ENCODE results near the gene BTBD16.

BTBD16 gene

DNA sequence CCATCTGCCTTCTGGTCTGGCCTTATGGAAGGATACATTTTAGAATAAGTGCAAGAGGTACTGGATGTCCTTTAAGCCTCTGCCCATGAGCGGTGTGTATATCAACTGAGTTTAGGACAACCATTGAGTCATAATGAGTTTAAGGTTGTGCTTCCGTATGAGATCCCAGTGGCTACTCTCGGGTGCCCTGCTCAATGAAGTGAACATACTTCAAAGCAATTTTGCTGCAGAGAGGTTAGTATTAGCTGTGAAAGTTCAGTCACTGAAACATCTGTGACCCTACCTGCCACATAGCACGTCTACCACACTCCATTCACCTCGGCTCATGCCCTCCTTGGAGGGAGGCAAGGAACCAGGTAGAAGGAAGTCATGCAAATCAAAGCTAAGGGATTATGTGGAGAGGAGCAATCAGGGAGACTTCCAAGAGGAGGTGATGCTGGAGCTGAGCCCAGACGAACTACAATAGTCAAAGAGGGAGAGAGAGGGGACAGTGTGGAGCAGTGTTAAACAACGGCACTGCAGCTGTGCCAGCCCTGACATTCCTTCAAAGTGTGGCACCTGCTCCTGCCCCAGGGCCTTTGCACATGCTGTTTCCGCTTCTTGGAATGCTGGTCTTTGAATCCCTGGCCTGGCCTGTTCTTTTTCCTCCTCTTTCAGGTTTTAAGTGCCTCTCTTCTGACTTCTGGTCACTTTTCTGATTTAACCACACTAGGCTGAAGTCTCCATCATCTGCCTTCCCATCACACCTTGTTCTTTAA lies 25.4 kb downstream of the BTBD16 start:
- no peak for DNase-seq

DNA sequence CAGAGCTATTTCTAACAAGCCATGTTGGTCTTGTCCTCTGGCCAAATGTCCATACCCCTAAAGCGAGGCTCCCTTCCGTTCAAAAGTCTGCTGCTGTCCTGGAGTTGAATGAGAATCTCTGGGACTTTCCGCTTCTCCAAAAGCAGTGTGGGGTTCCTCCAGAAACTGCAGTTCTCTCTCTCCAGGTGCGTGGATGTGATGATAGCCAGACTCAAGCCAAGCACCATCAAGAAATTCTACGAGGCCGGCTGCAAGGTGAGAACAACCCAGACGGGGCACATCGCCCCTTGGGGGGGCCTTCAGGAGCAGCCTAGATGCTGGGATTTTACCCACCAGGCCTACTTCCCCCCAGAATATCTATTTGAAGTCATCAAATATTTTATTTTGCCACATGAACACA lies 26.5 kb downstream of the BTBD16 start:
- DNase-seq, result no peak

DNA sequence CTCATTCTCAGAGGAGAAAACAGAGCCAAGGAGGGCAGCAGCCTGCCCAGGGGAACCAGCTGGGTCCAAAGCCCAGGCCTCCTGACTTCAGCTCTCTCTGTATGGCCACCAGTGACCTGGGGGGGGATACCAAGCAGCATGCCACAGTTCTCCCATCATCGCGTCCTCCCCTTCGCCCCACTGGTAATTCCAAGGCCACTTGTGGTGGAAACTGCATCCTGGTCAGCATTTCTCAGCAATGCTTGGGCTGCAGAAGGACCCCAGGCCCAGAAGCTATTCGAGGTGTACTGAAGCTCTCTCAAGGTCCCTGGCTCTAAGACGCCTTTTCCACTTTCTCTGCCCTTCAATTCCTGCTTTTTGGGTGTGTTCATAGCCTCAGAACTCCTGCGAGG lies 27.1 kb downstream of the BTBD16 start:
- DNase-seq, result no peak

DNA sequence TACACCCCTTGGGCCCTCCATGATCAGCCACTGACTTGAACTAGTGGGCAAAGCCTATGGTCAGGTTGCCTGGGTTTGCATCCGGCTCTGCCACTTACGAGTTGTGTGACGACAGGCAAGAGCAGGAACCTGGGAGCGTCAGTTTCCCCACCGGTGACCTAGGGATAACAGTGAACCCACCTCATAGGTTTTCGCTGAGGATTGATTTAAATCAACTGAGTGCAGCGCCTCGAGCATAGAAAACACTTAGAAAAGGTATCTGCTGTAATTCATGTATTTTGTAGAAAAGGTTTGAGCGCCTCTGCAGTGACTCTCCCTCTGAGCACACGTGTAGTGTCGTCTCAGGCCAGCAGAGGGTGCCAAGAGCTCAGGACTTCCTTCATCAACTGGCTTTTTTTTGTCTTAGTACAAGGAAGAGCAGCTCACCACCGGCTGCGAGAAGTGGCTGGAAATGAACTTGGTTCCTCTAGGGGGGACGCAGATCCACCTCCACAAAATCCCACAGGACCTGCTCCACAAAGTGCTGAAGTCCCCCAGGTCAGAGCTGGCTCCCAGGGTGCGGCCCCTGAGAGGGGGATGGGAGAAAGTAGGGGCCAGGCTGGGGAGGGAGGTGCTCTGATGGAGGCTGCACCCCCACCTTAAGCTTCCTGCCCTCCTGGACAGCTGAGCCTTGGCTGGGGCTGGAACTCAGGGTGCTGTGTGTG lies 27.7 kb downstream of the BTBD16 start:
- DNase-seq, result peak; percentile 79

DNA sequence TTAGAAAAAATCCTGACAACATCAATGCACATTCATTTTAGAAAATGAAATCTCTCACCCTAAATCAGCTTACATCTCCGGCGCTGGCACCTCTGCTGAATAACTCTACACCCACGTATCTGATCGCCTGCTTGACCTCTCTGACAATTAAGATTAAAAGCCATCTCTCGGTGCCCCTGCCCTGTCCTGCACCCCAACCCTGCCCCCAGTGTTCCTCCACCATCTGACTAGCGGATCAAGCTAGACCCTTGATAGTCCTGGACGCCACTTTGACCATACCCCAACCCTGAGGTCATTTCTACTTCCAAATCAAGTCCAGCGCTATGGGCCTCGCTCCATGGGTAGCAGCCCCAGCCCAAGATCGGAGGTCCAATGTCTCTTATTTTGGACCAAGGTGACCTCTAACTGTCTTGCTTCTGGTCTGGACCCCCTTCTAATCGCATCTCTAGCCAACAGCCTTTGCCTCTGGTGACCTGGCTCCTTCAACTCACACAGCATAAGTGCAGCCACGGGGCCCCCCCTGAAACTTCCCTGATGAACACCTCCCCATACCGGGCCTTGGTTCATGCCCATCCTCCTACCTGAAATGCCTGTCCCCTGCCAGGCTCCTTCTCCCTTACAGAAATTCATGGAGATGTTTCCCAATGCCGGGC lies 28.5 kb downstream of the BTBD16 start:
- DNase-seq, result no peak

DNA sequence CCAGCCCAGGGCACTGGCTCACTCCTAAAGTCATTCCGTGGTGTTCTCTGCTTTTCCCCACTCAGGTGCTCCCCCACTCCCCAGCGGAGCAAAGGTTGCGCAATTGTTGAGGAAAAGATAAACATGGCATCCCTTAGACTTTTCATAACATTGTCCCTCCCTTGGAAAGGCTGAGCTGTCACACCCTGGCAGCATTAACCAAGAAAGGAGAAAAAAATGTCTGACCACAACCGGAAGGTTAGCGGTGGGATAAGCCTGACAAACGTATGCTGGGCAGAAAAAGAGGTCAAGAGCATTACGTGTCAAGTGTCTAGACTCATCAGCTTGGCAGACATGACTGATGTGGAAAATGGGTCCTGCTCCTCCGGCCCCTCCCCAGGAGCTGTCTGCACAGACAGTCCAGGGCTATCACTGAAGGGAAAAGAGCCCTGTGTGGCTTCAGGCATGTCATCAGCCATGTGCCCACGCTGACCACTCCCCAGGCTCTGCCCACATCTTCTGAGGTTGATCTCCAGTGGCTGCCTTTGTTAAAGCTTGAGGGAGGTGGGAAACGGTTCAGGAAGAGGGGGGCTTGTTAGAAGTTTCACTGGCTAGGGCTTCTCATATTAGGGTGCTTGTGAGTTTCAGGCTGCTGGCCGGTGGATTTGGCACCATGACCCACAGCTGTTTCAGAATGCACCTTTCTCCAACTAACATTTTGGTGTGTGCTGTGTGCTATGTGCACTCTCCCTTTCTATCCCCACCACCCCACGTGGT lies 30.1 kb downstream of the BTBD16 start:
- no peak for DNase-seq

DNA sequence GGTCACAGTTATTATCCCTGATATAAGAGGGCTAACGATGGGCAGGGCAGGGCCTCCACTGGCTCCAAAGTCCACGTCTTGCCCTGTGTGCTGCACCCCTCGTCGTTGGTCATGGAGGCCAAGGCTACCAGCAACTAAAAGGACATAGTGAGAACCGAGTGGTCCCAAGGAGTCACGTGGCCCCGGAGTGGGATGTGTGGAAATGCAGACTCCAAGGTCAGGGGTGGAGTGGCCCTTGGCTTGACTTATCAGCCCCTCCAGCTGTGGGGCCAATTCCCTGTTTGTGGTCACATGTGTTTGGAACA lies 30.7 kb downstream of the BTBD16 start:
- no peak for DNase-seq

DNA sequence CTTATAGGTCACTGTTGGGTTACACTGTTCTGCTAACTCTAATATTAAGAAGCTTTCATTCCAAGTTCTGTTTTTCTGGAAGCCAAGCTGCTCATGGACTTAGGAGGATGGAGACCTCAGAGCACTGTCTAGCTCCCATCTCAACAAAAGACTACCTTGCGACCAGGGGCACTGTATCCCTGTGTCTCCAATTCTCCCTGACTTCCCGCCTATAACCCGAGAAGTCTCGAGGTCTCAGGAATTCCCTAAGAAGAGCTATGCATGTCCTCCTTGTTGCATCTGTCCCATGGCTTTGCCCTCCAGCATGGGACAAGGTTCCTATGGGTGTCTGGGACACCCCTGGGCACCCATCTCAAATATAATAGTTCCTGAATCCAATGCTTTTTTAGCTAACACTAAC lies 31.2 kb downstream of the BTBD16 start:
- no peak for DNase-seq

DNA sequence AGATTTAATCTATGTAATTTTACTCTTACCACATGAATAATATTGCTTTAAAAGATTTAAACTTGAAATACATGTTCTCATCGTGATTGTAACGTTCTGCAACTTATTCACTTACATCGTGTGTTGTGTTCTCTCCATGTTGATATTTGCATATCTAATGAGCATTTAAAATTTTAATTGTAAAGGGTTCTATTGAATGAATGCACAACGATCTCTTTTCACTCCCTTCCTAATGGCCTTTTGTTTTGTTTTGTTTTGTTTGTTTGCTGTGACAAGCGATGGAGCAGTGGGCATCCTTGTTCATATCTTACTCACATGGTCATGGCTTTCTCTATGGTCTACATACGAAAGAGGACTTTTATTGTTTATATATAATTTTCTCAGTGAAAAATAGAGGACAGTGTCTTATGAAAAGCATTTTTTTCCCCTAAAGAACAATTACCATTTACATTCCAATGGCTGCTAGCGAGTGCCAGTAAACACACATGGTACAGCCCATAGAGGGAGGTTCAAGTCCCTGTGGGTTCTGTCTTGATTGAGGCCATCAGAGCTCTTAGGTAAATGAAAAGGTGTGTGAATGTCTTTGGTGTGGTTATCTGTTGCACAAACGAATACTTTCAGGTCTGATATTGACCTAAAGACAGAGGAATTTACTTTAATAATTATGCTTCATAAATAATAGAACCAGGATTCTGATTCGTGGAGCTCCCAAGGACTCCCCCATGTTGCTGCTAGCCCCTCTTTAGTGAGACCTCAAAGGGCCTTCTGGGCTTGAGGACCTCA lies 32.4 kb downstream of the BTBD16 start:
- DNase-seq, result no peak

DNA sequence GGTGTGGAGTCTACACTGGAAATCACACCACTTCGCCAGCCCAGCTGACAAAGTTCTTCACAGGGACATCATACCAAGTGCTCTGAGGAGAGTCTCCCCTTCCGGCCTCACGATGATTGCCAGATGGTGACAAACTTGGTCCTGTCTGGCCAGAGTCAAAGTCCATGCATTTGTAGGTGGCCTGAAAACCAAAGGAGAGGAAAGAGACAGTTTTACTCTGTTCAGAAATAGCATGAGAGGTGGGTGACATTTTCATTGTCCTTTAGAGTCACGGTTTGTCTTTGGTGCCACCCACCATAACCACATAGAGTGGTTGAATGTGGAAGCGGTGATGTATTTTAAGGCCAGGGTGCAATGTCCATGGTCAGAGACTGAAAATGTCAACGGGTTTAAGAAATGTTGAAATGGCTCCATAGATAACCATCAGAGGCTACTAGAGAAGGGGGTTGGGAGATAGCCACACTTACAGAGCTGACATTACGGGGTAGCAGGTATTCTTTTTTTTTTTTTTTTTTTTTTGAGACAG lies 33.0 kb downstream of the BTBD16 start:
- no peak for DNase-seq

DNA sequence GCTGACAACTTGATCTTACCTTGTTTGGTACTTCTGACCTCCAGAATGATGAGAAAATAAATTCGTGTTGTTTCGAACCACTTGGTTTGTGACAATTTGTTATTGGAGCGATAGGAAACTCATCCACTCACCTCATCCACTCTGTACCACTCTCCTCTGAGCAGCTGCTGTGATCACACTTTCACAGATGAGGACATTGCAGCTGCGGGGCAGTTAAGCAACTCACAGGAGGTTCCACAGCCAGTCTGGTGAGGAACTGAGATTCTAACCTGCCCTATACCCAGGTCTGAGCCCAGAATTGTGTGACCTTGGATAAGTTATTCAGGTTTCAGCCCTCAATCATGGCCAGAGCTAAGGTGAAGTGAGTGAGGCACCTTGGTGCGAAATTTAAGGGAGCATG lies 35.2 kb downstream of the BTBD16 start:
- no peak for DNase-seq

DNA sequence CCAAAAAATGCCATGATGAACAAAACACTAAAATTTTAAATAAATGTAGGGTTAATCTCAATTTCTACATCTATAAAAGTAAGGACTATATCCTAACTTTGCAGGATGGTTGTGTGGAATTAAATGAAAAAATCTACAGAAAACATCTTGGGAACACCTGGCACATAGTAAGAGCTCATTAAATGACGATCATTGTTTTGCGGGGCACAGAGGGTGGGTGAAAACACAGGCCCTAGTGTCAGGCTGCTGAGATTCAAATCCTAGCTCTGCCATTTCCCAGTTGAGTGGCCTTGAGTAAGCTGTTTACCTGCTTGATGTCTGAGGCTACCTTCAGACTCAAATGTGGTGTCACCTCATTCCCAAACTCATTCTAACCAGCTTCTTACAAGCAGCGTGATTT lies 35.6 kb downstream of the BTBD16 start:
- no peak for DNase-seq

DNA sequence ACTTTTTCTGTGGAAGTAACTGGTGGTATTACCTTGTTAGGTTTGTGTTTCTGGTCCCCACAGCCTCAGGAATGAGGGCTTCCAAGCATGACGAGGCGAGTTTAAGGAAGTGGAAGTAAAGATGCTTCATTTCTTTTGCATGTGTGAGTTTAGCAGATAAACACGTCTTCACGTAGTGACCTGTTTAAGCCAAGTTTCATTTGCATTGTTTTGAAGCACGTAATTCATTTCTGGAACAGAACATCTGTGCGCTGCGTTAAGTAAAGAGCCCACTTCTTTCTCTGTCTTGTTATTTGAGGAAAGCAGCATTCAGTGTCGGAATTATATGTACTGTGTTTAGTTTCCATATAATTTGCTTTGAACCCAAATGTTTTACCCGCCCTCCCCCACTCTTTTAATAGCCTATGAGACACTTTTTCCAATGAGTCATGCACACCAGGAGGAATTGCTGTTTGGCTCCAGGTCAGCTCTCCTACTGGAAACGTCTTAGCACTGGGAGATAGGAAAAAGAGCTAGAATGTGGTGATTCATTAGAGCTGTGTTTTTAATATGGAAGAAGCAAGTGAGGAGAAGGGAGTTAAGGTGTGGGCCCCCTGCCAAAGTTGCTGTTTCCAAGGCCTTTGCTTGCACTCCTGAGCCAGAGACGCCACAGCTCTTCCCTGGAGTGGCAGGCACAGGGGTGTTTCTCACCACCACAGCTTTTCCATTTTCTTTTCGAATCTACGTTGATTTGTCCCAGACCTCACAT lies 36.7 kb downstream of the BTBD16 start:
- no peak for DNase-seq

DNA sequence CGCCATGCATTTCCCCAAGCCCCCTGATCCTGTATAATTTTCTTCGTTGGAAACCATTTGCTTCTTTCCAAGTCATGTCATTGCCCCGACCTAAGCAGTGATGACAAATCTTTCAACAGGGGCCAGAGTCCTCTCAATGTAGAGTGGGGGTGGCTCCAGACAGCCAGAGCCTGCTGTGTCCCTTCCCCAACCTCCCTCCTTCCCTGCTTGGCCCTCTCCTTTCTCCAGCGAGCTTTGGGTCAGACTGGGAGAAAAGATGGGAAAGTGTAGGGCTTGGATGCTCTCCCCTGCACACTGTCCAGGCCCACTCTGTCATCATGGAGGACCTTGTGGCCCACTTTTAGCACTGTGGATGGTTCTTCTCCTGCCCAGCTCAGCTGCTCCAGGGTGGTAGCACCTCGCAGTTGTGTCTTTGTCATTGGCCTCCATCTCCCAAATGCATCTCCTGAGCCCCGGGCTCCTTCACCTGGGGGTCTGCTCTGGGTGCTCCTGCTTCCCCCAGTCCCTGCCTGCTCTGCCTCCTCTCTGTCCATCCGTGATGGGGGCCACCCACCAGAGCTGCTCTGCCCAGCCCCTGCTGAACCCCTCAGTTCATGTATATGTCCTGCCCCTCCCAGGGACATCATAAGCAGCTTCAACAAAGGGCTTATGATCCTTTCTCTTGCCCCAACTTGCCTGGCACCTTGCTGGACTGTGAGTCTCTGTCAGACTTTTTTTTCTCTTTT lies 37.5 kb downstream of the BTBD16 start:
- no peak for DNase-seq

DNA sequence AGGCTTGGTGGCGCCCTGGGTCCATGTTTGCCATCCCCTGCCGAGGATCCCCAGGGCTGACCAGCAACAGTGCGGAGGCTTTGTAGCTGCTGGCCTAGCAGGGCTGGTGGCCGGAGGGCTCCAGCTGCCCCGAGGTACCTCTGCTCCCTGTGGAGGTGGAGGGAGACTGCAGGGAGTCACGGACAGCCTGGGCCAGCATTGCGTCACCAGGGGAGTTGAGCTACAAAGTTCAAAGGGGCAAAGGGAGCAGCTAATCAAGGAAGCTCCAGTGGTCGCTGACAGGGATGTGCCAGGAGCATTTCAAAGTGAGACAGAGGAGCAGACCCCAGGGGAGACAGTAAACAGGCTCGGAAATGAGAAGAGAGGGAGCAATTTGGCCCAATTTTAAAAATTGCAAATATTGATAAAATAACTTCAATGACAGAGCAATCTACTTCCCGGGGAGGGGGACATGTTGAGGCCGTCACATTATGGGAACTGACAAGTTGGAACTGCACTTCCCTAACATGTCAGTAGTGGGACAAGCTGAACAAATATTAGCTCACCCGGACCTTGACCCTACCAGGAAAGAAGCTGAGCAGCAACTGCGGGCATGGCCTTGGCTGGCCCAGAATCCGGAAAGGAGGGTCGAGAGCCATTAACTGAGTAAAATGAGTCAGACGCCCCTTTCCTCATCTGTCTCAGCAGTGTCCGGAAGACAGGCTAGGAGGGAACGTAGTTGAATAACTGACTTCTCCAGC lies 39.4 kb downstream of the BTBD16 start:
- no peak for DNase-seq

DNA sequence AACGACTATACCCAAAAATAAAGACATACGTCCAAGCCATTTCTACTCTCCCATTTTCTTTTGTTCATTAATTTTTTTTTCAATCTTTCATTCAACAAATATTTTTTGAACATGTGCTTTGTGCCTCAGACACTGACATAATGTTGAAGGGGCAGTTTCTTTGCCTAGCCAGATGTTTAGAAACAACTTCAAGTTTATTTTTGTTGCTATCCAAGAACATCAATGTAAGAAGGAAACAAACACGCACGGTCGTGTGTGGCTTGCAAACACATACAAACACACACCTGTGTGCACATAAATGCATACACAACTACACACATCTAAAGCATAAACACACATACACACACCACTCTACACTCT lies 39.9 kb downstream of the BTBD16 start:
- no peak for DNase-seq

DNA sequence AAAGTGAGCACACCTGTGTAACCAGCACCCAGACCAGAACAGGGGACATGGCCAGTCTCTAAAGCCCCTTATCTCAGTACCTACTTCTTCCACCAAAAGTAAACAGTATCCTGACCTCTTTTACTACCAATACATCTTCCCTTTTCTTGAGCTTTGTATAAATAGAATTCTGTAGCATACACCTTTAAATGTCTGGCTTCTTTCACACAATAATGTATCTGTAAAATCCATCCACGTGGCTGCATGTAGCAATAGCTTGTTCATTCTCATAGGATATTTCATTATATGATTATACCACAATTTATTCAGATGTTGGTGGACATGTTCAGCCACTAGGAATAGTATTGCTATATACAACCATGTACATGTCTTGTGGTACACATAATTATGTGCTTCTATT lies 40.6 kb downstream of the BTBD16 start:
- DNase-seq, result no peak

DNA sequence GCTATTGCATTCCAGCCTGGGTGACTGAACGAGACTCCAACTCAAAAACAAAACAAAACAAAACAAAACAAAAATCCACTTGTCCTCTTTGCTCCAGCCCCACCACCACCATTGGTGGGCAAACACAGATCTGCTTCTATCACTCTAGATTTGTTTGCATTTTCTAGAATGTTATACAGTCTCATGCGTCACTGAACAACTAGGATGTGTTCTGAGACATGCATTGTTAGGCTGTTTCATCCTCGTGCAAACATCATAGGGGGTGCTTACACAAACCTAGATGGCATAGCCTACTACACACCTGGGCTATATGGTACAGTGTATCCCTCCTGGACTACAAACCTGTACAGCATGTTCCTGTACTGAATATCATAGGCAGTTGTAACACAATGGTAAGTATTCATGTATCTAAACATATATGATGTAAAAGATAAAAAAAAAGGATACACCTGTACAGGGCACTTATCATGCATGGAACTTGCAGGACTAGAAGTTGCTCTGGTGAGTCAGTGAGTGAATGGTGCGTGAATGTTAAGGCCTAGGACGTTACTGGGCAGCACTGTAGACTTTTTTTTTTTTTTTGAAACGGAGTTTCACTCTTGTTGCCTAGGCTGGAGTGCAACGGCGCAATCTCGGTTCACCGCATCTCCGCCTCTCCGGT lies 45.3 kb downstream of the BTBD16 start:
- no peak for DNase-seq

DNA sequence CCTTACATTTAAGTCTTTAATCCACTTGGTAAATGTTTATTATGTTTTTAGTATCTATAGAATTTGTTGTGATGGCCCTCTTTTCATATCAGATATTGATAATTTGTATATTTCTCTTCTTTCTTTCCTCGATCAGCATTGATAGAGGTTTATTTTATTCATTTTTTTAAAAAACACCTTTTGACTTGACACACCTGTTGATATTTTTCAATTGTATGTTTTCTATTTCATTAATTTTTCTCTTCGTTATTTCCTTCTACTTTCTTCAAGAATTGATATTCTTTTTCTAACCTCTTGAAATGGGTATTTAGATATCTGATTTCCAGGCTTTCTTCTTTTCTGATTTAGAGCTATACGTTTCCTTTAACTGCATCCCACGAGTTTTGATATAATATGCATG lies 50.9 kb downstream of the BTBD16 start:
- DNase-seq, result no peak

DNA sequence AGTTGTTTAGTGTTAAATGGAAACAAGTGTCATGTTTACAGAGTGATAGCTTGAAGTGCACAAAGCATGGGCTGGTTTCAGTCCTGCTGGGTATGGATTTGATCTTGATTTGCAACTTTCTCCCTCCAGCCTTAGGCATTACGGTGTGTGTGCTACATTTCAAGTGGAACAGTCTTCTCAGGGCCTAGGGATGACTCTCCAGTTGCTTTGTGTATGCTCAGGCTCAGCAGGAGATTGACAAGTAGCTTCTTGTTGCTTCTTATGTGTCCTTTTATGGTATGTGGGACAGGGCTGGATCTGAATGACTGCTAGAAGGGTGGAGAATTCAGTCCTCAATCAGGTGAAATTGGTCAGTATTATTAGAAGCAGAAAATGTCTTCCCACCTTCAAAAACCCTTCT lies 52.1 kb downstream of the BTBD16 start:
- DNase-seq, result no peak

Data from activated CD4-positive, alpha-beta T cell treated with anti-CD3 and anti-CD28 coated beads for 48 hours (primary cell).